HK-2 (cell line): ENCODE measurements around the gene ASL.
"Not testable (repeated sequence)": the region's sequence is repeated elsewhere in the genome, so short reads cannot be mapped to it uniquely, and the experiment has no call there.

Experiments
- DNase-seq: peaks from one replicate; pipeline ENCODE4 v3.0.0-alpha.2; 2018; ENCODE audit not compliant: unreplicated experiment

The ASL gene

DNA sequence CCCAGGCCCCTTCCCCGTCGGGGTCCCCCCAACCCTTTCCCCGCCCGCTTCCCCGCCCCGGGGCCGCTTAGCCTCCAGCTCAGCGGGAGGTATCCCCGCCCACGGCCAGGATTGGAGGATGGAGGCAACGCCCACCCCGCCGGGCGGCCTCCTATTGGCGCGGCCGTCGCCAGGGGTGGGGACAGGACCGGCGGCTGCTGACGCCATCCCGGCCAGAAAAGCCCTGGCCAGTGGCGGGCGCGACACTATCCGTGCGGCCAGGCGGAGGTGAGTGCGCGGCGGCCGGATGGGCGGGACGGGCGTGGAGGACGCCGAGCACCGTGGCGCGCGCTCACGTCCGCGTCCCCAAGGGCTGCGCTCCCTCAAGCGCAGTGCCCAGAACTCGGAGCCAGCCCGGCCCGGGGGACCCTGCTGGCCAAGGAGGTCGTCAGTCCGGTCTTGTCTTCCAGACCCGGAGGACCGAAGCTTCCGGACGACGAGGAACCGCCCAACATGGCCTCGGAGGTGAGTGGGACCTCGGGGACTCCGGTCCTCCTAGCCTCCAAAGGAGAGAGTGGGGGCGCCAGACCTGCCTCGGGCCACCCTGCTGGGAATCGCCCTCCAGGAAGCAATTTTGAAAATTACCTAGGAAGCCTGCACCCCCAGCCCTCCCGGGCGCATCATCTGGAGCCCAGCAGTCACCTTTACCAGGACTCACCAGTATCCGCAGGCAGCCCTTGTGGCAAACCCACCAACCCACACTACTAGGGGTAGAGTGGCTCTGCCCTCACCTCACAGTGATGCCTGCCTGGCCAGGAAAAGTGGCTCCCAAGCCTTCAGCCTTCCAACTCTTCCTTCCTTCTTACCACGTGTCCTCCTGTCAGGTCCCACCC is at the start of gene ASL:
Gene ASL (plus strand): TSS at position 230 of the 872 bp plus-strand sequence. CDS start 263 bp downstream, at position 493.
- peak; percentile 93 for DNase-seq

DNA sequence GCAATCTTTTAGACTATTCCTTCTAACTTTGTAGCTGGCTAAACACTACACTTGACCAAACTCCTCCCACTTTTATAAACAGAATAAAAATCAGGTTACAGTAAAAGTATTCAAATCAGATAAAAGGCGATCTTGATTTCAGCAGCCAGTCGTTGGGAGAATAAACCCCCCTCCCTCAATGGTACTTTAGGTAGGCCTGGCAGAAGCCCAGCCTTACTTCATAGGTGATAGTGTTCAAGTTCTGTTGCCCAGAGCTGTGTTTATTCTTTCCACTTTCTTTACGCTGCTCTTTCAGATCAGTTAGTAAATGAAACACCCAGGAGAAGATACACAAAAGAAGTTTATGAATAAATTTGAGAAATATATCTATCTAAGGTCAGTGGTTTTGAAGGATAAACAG is 47.3 kb upstream of the ASL start:
- DNase-seq, result not testable (repeated sequence)

DNA sequence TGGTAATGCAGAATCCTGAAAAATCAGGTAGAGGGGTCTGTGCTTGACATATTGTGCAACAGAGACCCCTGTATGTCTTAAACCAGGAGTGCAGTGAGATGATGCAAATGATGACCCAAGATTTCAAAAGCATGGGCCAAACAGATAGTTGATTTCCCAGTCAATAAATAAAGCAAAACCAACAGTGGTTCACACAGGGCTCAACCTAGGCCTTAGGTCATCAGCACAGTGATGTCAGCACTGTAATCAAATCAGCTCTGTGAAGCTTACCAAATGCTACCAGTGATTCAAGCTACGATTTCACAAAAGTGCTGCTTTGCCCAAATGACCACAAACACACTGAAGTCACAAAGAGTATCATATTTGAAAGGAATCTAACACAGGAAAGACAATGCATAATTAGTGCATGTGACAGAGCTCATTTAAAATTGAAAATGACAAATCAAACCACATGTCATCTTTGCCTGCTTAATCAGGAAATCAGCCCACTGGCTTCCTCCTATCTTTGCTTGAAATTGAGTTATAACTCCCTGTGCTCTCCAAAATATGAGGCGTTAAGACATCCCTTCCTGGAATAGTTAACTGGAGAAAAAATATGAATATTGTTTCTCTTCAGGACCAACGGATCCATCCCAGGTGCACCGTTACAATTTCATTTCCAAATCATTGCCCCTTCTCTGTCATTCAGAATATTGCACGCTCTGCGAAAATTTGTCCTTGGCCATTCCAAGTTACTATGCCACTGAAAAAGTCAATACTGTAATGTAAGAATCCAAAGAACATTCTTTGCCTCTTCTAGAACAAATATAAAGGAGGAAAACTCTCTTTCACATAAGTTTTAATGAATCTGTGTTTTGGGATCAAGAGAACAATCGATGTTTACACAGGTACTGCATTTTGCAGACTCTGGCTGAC is 41.9 kb upstream of the ASL start:
- no peak for DNase-seq

DNA sequence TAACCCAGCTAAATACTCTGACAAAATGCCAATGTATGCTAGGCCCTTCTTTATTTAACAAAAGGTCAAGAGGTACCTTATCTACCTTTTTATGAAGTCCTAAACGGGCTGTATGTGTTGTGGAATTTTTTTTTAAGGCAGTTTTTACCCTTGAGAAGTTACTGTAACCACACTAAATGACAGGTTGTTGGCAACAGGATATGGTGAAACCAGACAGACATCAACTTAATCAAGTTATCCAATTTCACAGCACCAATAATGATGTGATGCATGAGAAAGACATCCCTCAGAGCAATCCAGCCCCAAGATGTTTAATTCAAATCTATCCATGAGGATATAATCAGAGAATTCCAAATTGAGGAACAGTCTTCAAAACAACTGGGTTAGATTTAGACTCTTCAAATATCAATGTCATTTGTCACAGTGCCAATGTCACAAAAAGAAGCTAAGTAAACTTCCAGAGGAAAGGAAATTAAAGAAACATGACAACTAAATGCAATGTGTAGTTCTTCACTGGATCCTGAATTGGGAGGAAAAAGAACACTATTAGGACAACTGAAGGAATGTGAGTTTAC is 41.1 kb upstream of the ASL start:
- not testable (repeated sequence) for DNase-seq

DNA sequence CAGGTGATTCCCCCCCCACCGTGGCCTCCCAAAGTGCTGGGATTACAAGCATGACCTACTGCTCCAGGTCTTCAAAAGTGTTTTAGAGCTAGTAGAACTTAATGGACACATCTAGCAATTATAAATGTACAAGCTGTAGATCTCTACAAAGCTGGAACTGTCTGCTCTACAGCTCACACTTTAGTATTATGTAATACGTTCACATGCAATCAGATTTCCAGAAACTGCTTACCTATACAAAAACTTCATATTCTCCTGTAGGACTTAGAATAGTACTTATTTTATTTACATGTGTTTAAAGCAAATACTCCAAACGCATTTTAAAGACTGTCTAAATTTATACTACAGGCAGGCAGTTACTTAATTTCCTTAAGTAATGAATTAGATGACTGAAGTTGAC is 39.2 kb upstream of the ASL start:
- no peak for DNase-seq

DNA sequence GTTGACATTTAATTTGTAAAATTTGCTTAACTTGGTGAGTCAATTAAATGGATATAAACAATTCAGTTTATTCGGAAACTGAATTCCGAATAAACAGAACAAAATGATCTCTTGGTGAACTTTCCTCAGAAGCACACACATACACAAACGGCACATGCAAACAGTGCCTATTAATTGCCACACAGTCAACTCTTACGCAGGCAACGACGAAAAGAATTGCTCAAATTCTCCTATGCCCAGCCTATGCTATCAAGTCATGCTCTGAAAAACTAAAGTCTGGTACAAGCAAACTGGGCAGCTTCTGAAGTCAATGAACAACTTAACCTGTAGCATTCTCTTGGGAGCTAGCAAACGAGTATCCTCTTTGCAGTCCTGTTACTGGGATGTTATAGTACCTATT is 38.8 kb upstream of the ASL start:
- DNase-seq, result no peak

DNA sequence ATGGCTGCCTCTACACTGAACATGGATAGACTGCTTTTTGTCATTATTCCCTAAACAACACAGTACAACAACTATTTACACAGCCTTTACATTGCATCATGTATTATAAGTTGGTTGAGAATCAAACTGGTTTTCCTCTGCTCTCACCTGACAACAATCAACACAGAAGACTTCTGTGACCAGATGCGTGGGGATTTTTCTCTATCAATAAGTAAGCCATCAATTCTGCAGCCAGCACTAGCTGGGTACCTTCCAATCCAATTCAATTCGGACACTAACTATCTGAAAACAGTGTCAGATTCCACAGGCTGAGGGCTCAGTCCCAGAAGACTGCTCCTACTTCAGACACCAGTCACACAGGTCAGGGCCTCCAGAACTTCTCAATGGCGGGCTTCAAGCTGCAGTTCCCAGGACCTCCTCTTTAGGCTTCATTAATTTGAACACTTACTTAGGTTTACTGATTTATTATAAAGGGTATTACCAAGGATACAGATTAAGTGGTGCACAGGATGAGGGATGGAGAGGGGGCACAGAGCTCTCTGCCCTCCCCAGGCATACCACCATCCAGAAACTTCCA is 36.4 kb upstream of the ASL start:
- no peak for DNase-seq

DNA sequence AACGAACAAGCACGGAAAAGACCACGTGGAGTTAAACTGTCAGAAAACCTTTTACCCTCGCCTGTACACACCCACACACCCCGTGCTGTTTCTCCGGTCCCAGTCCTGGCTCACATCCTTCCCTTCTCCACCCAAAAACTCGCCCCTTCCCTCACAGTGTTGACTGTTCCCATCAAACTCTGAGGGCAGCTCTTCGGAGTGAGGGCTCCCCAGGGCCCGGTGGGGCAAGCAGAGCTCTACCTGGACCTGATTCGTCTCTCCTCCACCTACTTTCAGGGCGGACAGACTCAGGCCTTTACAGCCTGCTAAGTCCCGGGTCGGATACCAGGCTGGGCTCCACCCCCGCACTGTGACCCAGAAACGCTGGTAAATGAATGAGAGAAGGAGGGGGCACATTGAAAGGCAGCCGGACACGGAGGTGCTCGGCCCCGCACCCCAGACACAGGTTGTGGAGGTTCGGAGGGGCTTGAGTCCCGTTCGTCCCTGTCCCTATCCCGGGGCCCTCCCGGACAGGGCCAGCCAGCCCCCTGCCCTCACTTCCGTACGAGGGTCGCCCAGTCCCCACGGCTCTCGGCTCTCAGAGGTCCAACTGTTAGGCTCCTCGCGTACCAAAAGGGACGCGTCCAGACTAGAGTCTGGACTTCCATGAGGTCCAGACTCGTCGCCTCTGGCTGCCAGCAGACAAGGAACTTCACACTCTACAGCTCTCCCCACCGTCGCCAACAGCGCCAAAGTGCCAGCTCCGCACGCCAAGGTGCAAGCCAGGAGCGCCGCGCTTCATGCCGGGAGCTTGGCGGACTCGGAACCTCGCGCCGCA is 31.7 kb upstream of the ASL start:
- DNase-seq, result no peak

DNA sequence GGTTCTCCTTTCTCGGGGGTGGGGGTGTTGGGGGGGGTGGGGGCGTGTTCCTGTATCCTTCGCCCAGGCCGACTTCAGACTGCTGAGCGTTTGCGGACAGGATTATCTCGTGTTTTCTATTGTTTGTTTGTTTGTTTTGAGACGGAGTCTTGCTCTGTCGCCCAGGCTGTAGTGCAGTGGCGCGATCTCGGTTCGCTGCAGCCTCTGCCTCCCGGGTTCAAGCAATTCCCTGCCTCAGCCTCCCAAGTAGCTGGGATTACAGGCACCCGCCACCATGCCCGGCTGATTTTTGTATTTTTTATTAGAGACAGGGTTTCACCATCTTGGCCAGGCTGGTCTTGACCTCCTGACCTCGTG is 31.1 kb upstream of the ASL start:
- not testable (repeated sequence) for DNase-seq

DNA sequence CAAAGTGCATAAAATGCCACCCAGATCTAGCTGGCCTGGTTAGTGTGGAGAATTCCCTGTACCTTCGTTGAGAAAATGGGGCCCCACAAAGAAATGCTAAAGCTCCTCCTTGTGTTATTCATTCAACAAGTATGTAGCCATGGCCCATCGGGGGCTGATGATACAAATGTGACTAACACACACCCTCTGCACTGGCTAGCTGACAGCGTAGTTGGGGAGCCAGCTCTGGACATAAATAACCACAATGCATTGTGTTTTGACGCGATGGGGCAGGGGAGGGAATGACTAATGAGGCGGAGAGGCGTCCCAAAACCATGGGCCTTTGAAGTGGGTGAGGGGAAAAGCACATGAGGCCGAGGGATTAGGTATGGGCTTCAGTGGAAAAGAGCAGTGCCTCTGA is 28.2 kb upstream of the ASL start:
- peak; percentile 82 for DNase-seq

DNA sequence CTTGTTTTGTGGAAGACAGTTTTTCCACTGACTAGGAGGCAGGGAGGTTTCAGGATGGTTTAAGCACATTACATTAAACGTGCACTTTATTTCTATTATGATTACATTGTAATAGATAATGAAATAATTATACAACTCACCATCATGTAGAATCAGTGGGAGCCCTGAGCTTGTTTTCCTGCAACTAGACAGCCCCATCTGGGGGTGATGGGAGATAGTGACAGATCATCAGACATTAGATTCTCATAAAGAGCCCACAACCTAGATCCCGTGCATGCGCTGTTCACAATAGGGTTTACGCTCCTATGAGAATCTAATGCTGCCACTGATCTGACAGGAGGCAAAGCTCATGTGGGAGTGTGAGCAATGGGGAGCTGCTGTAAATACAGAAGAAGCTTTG is 25.7 kb upstream of the ASL start:
- not testable (repeated sequence) for DNase-seq

DNA sequence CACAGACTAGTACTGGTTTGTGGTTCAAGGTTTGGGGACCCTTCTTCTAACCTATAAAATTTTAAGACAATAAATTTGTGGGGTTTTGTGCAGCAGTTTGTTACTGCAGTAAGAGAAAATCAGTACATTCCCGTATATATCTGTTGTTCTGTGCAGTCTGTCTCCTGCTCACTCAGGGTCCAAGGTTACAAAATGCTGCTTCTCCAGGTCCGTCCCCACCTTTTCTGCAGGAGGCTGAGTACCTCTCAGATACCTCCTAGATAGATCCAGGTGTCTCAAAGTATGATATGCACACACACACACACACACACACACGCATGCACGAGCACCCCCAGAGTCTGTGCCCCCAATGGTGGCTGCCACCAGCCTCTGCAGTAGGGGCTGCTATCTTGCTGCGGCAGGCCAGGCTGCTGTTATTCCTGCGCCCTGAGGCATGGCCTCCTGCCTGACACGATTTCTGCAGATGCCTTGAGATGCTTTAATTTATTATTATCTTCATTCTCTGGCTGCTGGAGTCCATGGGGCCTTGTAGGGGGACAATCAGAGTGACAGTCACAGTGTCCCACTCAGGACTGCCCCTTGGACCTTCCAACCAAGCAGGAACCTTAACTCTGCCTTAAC is 25.2 kb upstream of the ASL start:
- no peak for DNase-seq

DNA sequence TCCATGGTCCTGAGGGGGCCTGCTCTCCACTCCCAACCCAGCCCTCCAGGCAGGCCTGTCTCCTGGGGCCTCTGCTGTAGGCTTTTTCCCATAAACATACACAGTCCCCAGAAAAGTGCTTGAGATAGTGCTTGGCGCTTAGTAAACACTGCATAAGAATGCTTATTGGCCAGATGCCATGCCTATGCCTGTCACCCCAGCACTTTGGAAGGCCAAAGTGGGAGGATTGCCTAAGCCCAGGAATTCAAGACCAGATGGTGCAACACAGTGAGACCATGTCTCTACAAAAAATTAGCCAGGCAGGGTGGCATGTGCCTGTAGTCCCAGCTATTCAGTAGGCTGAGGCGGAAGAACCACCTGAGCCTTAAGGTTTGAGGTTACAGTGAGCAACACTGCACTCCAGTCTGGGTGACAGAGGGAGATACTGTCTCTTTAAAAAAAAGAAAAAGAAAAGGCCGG is 24.6 kb upstream of the ASL start:
- DNase-seq, result peak; percentile 83

DNA sequence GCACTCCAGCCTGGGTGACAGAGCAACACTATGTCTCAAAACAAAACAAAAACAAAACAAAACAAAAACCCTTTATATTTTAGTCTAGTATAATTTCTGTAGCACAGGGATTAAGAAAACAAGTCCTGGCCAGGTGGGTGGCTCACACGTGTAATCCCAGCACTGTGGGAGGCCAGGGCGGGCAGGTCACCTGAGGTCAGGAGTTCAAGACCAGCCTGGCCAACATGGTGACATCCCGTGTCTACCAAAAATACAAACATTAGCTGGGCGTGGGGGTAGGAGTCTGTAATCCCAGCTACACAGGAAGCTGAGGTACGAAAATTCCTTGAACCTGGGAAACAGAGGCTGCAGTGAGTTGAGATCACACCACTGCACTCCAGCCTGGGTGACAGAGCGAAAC is 23.2 kb upstream of the ASL start:
- DNase-seq, result no peak

DNA sequence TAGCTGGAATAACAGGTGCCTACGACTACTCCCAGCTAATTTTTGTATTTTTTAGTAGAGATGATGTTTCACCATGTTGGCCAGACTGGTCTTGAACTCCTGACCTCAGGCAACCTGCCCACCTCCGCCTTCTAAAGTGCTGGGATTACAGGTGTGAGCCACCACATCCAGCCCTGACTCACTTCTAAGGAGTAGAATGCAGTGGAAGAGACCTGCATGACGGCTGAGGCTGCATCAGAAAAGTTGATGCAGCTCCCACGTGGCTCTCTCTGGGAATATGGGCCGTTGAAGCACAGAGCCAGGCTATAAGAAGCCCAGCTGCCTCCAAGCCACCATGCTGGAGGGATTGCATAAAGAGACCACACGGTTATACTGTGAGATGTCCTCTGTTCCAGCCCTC is 21.6 kb upstream of the ASL start:
- DNase-seq, result no peak

DNA sequence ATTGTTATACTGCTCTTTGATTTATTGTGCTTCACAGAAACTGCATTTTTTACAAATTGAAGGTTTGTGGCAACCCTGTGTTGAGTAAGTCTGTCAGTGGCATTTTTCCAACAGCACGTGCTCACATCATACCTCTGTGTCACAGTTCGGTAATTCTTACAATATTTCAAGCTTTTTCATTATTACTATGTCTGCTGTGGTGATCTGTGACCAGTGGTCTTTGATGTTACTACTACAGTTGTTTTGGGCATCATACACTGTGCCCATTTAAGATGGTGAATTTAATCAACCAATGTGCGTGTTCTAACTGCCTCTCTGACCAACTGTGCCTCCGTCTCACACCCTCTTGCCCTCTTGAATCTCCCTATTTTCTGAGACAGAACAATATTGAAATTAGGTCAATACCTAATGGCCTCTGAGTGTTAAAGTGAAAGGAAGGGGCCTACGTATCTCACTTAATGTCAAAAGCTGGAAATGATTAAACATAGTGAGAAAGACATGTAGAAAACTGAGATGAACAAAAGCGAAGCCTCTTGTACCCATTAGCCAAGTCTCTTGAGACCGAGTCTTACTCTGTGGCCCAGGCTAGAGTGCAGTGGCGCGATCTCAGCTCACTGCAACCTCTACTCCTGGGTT is 20.2 kb upstream of the ASL start:
- no peak for DNase-seq

DNA sequence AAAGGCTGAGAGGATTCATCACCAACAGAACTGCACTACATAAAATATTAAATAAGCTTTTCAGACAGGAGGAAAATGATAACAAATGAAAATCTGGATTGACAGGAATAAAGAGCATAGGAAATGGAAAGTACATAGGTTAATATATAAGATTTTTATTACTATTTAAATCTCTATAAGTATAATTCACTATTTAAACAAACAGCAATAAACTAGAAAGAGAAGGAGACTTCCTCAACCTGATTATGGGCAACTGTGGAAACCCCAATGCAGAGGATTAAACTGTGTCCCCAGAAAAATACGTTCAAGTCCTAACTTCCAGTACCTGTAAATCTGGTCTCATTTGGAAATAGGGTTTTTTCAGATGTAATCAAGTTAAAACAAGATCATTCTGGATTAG is 14.8 kb upstream of the ASL start:
- no peak for DNase-seq

DNA sequence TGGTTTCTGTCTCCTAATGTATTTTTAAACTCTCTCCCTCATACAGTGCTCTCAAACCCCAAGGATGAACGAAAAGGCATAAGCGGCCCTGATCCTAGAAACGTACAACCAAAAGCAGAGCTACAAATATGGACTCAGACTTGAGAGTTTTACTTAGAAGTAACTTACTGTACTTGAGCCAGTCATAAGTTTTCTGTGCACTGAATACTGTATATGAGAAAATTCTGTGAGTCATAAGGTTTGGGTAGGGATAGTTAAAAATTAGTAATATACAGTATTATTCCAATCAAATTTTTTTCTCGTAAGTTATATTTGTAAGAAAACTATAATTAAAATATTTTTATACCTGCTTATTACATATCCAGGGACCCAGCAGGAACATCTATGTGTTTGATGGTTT is 5.9 kb upstream of the ASL start:
- no peak for DNase-seq

DNA sequence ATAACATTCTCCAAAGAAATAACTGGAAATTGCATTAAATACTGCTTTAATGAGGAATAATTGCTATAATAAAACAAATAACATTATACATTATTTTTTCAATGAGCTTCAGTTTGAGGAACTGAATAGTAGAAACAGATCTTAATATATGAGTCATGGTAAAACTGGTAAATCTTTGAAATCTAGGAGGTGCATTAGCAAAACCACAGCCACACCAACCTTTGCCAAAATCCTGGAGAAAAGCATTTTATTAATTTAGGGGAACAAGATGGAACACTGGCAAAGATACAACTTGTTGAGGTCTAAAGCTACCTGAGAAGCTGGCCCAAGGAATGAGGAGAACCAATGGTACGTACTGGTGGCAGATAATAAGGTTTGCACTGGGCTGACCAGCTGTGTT is 5.4 kb upstream of the ASL start:
- no peak for DNase-seq

DNA sequence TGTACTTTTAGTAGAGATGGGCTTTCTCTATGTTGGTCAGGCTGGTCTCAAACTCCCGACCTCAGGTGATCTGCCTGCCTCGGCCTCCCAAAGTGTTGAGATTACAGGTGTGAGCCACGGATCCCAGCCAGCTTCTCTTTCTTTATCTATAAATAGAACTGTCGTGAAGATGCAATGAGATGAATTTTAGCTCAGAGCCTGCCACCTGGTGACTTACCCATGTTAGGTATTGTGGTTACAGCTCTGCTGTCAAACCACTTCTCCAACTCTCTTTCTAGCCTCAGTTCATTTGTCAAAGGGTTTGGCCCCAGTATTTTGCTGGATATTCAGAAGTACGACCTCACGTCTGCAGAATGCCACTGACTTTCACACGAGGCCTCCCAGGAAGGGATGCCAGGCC is 3.4 kb upstream of the ASL start:
- not testable (repeated sequence) for DNase-seq
